HG02763 (cell line): ENCODE data around the gene SLC12A9.
"Not testable (repeated sequence)": the region's sequence is repeated elsewhere in the genome, so short reads cannot be mapped to it uniquely, and the experiment has no call there.

Experiments
- ATAC-seq: cut with Tn5 transposase; IDR thresholded peaks from one replicate; pipeline ENCODE4 v1.9.1; 2021; ENCODE audit warnings: mild to moderate bottlenecking, moderate library complexity; ENCODE audit not compliant: unreplicated experiment

The SLC12A9 gene

DNA sequence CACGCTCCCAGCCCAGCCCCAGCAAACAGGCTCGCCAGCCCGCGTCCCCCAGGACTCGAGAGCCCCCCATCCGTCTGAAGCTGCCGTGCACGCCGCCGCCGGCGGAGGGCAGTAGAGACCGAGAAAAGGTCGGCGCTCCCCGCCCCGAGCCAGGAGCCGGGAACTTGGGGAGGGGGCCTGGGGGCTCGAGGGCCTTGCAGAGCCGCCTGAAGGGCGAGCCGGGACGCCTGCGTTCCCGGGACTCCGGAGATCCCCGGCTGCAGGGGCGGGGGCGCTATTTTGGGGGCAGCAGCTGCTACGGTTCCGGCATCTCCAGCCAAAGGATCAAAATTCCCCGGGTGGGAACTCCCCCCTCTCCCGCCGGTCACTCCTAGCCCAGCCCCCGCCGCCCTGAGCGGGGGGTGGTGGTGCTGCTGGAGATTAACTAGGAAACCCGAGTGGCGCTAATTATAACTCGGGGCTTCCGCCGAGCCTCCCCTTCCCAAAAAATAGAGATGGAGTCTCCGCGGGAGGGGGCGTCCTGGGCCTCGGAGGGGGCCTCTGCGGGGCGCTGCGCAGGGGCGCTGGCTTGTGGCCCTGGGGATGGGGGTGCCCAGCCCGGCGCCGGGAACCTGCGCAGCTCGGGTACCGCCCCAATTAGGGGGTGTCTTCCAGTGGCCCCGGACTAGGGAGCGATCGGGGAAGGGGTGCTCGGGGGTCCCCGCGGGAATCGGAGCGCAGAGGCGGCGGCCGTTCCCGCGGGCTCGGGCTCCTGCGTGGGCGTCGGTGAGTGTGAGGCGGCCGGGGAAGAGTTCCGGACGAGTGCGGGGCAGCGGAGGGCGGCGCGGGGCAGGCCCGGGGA lies 42.6 kb downstream of the SLC12A9 start:
- no peak for ATAC-seq

DNA sequence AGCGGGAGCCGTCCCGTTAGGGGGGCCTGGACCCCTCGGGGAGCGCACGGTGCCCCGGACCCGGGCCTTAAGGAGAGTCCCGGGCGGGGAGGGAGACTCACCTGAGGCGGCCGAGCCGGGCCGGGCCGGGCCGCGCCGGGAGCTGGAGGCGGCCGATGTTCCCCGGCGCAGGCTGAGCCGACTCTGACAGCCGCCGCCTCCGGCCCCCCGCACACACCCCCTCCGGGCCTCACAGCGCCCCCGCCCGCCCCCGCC lies 43.1 kb downstream of the SLC12A9 start, which contains the start of gene ACHE:
Gene ACHE, minus strand, starts transcription at position 188 of the 255 bp plus-strand sequence. CDS start 1,656 bp downstream, outside the sequence.
- ATAC-seq: no peak

DNA sequence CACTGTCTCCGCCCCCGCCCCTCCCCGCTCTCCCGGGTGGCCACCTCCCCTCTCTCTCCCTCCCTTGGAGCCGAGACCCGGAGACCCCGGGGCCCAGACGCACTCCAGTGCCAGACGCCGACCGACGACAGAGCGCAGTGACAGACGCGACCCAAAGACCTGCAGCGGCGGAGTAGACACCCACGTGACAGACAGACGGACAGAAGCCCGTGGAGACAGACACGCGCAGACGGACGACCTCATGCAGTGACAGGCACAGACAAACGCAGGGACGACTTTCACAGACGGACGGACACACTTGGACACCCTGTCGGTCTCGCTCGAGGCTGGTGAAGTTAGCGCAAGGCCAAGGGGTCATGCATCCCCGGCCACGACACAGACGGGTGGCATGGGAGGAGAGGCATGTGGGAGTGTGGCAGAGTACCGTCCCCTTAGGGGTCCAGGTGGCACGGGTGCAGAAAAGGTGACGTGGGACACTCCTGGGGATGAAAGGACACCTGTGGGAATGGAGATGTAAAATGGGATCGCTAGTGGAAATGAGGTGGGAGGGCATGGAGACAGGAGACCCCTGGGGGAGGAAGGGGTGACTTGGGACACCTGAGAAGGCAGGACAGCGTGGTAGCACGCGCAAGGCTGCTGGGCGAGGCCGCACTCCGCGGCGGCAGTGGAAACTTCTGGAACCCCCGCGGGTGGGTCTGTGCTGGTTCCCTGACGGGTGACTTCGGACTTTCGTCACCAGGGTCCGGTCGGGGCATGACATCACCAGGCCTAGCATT lies 43.6 kb downstream of the SLC12A9 start:
- no peak for ATAC-seq

DNA sequence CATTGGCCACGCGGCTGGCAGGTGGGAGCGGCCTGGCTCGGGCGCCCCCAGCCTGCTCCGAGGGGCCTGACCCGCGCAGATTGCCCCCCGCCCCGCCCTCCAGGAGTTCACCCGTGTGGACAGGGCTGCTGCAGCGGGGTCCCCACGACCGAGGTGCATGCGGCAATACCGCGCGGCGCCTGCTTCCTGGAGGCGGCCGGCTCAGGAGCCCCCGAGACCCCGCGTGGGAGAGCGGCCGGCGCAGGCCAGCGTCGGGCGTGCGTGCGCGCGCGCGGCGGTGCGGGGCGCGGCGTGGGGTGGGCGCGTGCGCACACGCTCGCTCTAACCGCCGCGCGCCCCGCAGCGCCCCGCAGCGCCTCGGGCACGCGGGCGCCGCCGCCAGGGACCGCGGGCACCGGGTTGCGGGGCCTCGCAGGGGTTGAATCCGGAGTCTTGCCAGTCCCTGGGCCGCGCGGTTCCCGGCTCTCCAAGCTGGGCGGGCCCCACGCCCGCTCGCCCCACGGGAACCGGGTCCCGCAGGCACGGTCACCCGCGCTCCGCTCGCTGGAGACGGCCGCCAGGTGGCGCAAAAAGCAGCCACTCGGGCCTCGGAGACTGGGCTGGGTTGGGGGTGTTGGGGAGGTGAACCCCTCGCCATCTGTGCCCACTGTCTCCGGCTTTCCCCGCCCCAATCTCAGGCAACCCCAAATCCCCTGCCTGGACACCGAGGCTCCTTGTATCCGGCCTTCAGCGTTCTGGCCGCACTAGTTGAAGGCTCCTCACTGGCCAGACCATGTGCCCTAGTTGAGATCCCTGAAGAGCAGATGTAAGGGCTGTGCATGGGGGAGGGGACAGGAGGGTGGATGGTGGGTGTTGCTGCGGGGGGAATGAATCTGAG lies 44.5 kb downstream of the SLC12A9 start:
- no peak for ATAC-seq

DNA sequence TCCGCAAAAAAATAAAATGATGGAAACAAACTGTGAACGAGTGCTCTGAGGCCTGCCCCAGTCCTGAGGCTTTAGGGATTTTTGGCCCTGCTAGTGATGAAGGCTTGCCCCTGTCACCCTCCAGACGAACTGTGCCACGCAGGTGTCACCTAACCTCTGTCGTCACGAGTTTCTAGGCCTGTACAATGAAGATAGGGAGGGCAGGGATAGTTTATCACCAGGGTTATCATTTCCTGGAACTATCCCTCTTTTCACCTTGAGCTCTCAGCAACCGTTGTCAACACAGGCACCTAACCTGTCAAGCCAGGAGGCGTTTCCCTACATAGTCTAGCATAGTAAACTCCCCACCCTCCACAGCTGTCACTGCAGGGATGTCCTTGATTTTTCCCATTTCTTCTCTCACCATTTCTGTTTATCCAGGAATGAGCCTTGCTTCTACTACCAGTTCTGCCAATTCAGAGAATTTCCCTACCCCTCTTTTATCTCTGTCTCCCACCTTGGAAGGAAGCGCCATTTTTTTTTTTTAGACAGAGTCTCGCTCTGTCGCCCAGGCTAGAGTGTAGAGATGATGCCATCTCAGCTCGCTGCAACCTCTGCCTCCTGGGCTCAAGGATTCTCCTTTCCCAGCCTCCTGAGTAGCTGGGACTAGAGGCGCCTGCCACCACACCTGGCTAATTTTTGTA lies 45.4 kb downstream of the SLC12A9 start:
- no peak for ATAC-seq

DNA sequence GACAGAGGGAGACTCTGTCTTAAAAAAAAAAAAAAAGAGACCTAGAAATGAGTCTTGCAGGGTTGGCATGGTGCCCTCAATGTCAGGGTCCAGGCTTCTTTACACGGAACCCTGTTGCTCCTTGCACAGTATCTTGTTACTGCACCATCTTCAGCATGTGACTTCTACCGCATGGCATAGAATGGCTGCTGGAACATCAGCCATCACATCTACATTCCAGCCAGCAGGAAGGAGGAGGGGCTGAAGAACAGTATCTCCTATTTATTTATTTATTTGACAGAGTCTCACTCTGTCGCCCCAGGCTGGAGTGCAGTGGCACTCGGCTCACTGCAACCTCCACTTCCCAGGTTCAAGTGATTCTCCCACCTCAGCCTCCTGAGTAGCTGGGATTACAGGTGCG lies 46.9 kb downstream of the SLC12A9 start:
- no peak for ATAC-seq

DNA sequence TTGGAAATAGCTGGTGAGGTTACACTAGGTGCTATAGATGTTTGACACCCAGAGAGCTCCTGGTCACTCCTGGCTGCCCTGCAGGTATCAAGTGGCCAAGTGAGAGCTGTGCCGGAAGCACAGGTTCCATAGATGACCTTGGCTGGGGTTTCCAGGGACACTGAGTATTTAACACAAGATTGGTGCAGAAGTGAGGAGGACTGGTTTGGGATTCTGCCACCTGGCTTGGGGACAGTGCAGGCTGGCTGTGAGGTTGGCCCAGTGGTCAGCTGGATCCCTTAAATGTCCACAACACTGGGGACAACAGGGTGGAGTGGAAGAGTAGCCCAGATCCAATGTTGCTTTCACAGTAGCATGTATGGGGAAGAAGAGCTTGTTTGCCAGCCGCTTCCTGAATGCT lies 48.5 kb downstream of the SLC12A9 start:
- ATAC-seq: no peak

DNA sequence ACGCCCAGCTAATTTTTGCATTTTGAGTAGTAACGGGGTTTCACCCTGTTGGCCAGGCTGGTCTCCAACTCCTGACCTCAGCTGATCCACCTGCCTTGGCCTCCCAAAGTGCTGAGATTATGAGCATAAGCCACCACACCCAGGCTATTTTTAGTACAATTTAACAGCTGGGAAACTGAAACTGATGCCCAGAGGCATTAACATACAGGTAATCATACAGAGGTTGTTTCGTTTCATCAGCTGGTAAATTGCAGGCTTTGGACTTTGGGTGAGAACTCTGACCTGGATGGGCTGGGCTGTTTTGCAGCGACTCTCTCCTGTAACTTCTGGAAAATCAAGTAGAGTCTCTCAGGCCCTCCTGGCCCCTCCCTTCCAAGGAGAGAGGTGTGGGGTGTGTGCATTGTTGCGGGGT lies 49.4 kb downstream of the SLC12A9 start:
- ATAC-seq: no peak

DNA sequence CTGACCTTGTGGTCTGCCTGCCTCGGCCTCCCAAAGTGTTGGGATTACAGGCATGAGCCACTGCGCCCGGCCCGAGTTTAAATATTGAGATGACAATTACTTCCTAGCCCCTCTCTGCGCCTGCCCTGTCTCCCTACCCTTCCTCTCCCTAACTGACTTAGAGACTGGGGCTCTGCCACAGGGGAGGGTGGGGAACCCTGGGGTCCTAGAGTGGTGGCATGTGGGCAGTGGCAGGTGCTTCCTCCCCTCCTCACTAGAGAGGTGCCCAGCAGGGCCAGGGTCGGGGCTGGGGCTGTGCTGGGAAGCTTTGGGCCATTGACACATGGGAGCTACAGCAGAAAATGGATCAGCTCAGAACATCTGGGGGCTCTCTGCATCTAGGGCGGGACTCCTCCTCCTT lies 50.1 kb downstream of the SLC12A9 start:
- no peak for ATAC-seq

DNA sequence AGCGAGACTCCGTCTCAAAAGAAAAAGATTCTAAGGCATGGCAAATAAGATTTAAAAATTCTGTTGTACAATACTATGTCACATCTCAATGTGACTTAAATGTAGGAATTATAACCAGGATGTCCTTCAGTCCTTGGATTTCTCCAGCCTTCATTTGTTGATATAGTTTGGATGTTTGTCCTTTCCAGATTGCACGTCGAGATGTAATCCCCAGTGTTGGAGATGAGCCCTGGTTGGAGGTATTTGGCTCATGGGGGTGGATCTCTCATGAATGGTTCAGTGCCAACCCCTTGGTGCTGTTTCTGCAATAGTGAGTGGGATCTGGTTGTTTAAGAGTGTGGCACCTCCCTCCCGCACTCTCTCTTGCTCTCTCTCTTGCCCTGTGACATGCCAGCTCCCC lies 56.0 kb downstream of the SLC12A9 start:
- no peak for ATAC-seq

DNA sequence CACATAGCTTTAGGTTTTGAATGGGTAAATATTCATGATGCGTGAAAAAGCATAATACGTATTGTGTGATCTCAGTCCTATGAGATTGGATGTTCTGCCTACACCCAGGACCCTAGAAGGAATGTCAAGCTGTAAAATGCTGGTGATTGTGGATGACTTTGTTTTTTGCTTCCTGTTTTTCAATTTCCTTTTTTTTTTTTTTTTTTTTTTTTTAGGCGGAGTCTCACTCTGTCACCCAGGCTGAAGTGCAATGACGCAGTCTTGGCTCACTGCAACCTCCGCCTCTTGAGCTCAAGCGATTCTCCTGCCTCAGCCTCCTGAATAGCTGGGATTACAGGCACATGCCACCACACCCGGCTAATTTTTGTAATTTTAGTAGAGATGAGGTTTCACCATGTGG lies 57.9 kb downstream of the SLC12A9 start:
- not testable (repeated sequence) for ATAC-seq

DNA sequence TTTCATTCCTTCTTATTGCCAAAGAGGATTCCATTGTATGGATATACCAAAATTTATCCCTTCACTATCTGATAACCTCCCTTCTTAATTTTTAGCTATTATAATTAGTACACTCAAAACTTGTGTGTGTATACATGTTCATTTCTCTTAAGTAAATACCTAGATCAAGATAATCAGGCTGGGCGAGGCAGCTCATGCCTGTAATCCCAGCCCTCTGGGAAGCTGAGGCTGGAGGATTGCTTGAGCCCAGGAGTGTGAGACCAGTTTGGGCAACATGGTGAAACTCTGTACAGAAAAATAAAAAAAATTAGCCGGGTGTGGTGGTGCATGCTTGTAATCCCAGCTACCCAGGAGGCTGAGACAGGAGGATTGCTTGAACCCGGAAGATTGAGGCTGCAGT lies 59.0 kb downstream of the SLC12A9 start:
- no peak for ATAC-seq

DNA sequence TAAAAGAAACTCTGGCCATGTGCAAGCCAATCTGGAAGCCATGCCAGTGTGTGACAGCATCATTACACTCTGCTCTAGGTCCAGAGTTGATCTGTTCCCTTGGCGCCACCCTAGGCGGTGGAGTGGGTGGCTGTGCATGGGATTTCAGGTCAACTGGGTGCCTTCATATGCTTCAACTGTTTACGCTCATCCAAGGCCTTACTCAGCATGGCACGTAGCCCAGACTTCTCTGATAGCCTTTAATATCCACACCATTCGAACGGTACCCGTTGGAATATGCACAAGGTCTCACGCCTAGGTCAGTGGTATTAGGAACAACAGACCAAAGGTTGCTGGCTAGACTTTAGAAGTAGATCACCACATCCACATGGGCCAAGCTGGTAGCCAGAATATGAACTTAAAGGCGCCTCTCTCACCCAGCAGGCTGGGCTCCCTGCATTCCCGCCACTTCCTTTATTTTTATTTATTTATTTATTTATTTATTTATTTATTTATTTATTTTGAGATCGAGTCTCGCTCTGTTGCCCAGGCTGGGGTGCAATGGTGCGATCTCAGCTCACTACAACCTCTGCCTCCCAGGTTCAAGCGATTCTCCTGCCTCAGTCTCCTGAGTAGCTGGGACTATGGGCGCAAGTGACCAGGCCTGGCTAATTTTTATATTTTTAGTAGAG lies 61.8 kb downstream of the SLC12A9 start:
- ATAC-seq: no peak

DNA sequence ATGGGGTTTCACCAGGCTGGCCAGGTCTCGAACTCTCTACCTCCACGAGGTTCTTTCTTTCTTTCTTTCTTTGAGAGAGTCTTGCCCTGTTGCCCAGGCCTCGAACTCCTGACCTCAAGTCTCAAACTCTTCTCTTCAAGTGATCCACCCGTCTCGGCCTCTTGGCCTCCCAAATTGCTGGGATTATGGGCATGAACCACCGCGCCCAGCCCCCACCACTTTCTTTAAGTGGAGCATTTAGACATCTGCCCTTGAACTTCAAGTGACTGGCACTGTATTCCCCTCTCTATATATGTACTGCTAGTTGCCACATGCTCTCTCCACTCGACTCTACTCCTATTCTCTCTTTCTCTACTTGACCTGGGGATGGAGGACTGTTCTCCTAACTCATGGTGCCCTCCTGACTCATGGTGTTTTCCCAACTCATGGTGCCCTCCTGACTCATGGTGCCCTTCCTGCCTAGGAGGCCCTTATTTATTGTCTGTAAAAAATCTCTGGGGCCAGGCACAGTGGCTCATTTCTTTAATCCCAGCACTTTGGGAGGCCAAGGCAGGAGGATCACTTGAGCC lies 62.5 kb downstream of the SLC12A9 start:
- no peak for ATAC-seq
